ENCODE data around the gene MAPT.

Gene MAPT

GRCh38 chr17:45919136-45919535 lies 24.8 kb downstream of the MAPT start:
- Histone ChIP-seq H3K4me1 (ENCODE audit: control insufficient read depth, insufficient read depth, low read length) (no peaks in the 10 kb centered on the region), H3K9ac (ENCODE audit: low read length) (no peak overlapping the region), H3K4me3 (ENCODE audit: low read length) (no peak overlapping the region), H3K9me3 (ENCODE audit: control insufficient read depth, low read length) (no peaks in the 10 kb centered on the region), H3K27me3 (ENCODE audit: control insufficient read depth, insufficient read depth, low read length) (no peaks in the 10 kb centered on the region), H3K36me3 (ENCODE audit: control insufficient read depth, insufficient read depth, low read length) (no peaks in the 10 kb centered on the region)

- Histone ChIP-seq H3K4me3 (ENCODE audit: low read length) (no peak overlapping the region), H3K9ac (ENCODE audit: low read length) (no peak overlapping the region), H3K9me3 (ENCODE audit: control insufficient read depth, low read length) (no peaks in the 10 kb centered on the region), H3K4me1 (ENCODE audit: control insufficient read depth, insufficient read depth, low read length) (no peaks in the 10 kb centered on the region), H3K27me3 (ENCODE audit: control insufficient read depth, insufficient read depth, low read length) (no peaks in the 10 kb centered on the region), H3K36me3 (ENCODE audit: control insufficient read depth, insufficient read depth, low read length) (no peaks in the 10 kb centered on the region)
Observed at GRCh38 chr17:45920083-45920482, 25.7 kb downstream of the MAPT start.

- no peak overlapping the region for H3K9ac ChIP-seq (ENCODE audit: low read length)
- no peaks in the 10 kb centered on the region for H3K4me1 ChIP-seq (ENCODE audit: control insufficient read depth, insufficient read depth, low read length)
- H3K4me3 ChIP-seq (ENCODE audit: low read length) = no peak overlapping the region
- no peaks in the 10 kb centered on the region for H3K9me3 ChIP-seq (ENCODE audit: control insufficient read depth, low read length)
- no peaks in the 10 kb centered on the region for H3K36me3 ChIP-seq (ENCODE audit: control insufficient read depth, insufficient read depth, low read length)
- no peaks in the 10 kb centered on the region for H3K27me3 ChIP-seq (ENCODE audit: control insufficient read depth, insufficient read depth, low read length)
Observed at GRCh38 chr17:45923511-45924268, 29.3 kb downstream of the MAPT start.

- Histone ChIP-seq H3K9me3 (ENCODE audit: control insufficient read depth, low read length) (no peaks in the 10 kb centered on the region), H3K4me3 (ENCODE audit: low read length) (no peak overlapping the region), H3K36me3 (ENCODE audit: control insufficient read depth, insufficient read depth, low read length) (no peaks in the 10 kb centered on the region), H3K27me3 (ENCODE audit: control insufficient read depth, insufficient read depth, low read length) (no peaks in the 10 kb centered on the region), H3K4me1 (ENCODE audit: control insufficient read depth, insufficient read depth, low read length) (no peaks in the 10 kb centered on the region), H3K9ac (ENCODE audit: low read length) (no peak overlapping the region)
Observed at GRCh38 chr17:45924332-45924820, 30.0 kb downstream of the MAPT start.

GRCh38 chr17:45925311-45925710 lies 31.0 kb downstream of the MAPT start:
- H3K4me1 ChIP-seq (ENCODE audit: control insufficient read depth, insufficient read depth, low read length) = no peaks in the 10 kb centered on the region

GRCh38 chr17:45927247-45927646 lies 32.9 kb downstream of the MAPT start:
- no peaks in the 10 kb centered on the region for H3K36me3 ChIP-seq (ENCODE audit: control insufficient read depth, insufficient read depth, low read length)
- no peak overlapping the region for H3K9ac ChIP-seq (ENCODE audit: low read length)
- no peaks in the 10 kb centered on the region for H3K27me3 ChIP-seq (ENCODE audit: control insufficient read depth, insufficient read depth, low read length)
- no peaks in the 10 kb centered on the region for H3K9me3 ChIP-seq (ENCODE audit: control insufficient read depth, low read length)
- no peaks in the 10 kb centered on the region for H3K4me1 ChIP-seq (ENCODE audit: control insufficient read depth, insufficient read depth, low read length)
- no peak overlapping the region for H3K4me3 ChIP-seq (ENCODE audit: low read length)

More at GRCh38 chr17:45925311-45925710, 31.0 kb downstream of the MAPT start:
- Histone ChIP-seq H3K9me3 (ENCODE audit: control insufficient read depth, low read length) (no peaks in the 10 kb centered on the region), H3K36me3 (ENCODE audit: control insufficient read depth, insufficient read depth, low read length) (no peaks in the 10 kb centered on the region), H3K4me3 (ENCODE audit: low read length) (no peak overlapping the region), H3K9ac (ENCODE audit: low read length) (no peak overlapping the region), H3K27me3 (ENCODE audit: control insufficient read depth, insufficient read depth, low read length) (no peaks in the 10 kb centered on the region)

- Histone ChIP-seq H3K4me1 (ENCODE audit: control insufficient read depth, insufficient read depth, low read length) (no peaks in the 10 kb centered on the region), H3K9me3 (ENCODE audit: control insufficient read depth, low read length) (no peaks in the 10 kb centered on the region), H3K9ac (ENCODE audit: low read length) (no peak overlapping the region), H3K27me3 (ENCODE audit: control insufficient read depth, insufficient read depth, low read length) (no peaks in the 10 kb centered on the region), H3K4me3 (ENCODE audit: low read length) (no peak overlapping the region), H3K36me3 (ENCODE audit: control insufficient read depth, insufficient read depth, low read length) (no peaks in the 10 kb centered on the region)
Observed at GRCh38 chr17:45929344-45929743, 35.0 kb downstream of the MAPT start.

GRCh38 chr17:45930420-45930951 lies 36.1 kb downstream of the MAPT start:
- Histone ChIP-seq H3K27me3 (ENCODE audit: control insufficient read depth, insufficient read depth, low read length) (no peaks in the 10 kb centered on the region), H3K36me3 (ENCODE audit: control insufficient read depth, insufficient read depth, low read length) (no peaks in the 10 kb centered on the region), H3K9ac (ENCODE audit: low read length) (no peak overlapping the region), H3K4me3 (ENCODE audit: low read length) (no peak overlapping the region), H3K9me3 (ENCODE audit: control insufficient read depth, low read length) (no peaks in the 10 kb centered on the region), H3K4me1 (ENCODE audit: control insufficient read depth, insufficient read depth, low read length) (no peaks in the 10 kb centered on the region)

GRCh38 chr17:45931677-45932076 lies 37.3 kb downstream of the MAPT start:
- no peaks in the 10 kb centered on the region for H3K27me3 ChIP-seq (ENCODE audit: control insufficient read depth, insufficient read depth, low read length)
- no peak overlapping the region for H3K9ac ChIP-seq (ENCODE audit: low read length)
- H3K4me3 ChIP-seq (ENCODE audit: low read length) = no peak overlapping the region
- no peaks in the 10 kb centered on the region for H3K4me1 ChIP-seq (ENCODE audit: control insufficient read depth, insufficient read depth, low read length)
- H3K9me3 ChIP-seq (ENCODE audit: control insufficient read depth, low read length) = no peaks in the 10 kb centered on the region
- H3K36me3 ChIP-seq (ENCODE audit: control insufficient read depth, insufficient read depth, low read length) = no peaks in the 10 kb centered on the region

GRCh38 chr17:45934044-45934979 lies 40.0 kb downstream of the MAPT start:
- Histone ChIP-seq H3K4me1 (ENCODE audit: control insufficient read depth, insufficient read depth, low read length) (no peaks in the 10 kb centered on the region), H3K9me3 (ENCODE audit: control insufficient read depth, low read length) (no peaks in the 10 kb centered on the region), H3K27me3 (ENCODE audit: control insufficient read depth, insufficient read depth, low read length) (no peaks in the 10 kb centered on the region), H3K9ac (ENCODE audit: low read length) (no peak overlapping the region), H3K4me3 (ENCODE audit: low read length) (no peak overlapping the region), H3K36me3 (ENCODE audit: control insufficient read depth, insufficient read depth, low read length) (no peaks in the 10 kb centered on the region)

GRCh38 chr17:45935197-45935709 lies 40.9 kb downstream of the MAPT start:
- no peaks in the 10 kb centered on the region for H3K9me3 ChIP-seq (ENCODE audit: control insufficient read depth, low read length)
- H3K27me3 ChIP-seq (ENCODE audit: control insufficient read depth, insufficient read depth, low read length) = no peaks in the 10 kb centered on the region
- no peaks in the 10 kb centered on the region for H3K36me3 ChIP-seq (ENCODE audit: control insufficient read depth, insufficient read depth, low read length)
- no peaks in the 10 kb centered on the region for H3K4me1 ChIP-seq (ENCODE audit: control insufficient read depth, insufficient read depth, low read length)
- H3K4me3 ChIP-seq (ENCODE audit: low read length) = no peak overlapping the region
- H3K9ac ChIP-seq (ENCODE audit: low read length) = no peak overlapping the region
